ENCODE data around the gene RNF10. TPM values are rescaled to one million over a fixed set of nuclear protein-coding genes. Genes with fewer than 3 reads are reported as not detected.

Gene RNF10
- total and polyA plus RNA-seq, 2 of the 4 experiments (the other 2 are of a cell fraction) = 44.4 to 95.0 TPM

GRCh38 chr12:120597861-120598260, 63.7 kb downstream of the RNF10 start:
- Histone ChIP-seq H3K9me1 (ENCODE audit: insufficient read depth, low read length) (no peaks in the 10 kb centered on the region), H3K4ac (ENCODE audit: low read depth, low read length) (no peak overlapping the region), H3K14ac (replicated peaks; ENCODE audit: low read depth, low read length) (no peak overlapping the region), H4K91ac (ENCODE audit: insufficient read depth, low read depth, low read length) (no peak overlapping the region), H2BK5ac (ENCODE audit: low read depth, low read length, poor library complexity, severe bottlenecking) (no peak overlapping the region), H3K18ac (ENCODE audit: low read depth, low read length) (no peak overlapping the region), H2AK9ac (replicated peaks; ENCODE audit: low read depth, low read length, poor library complexity) (no peak overlapping the region), H4K5ac (ENCODE audit: low read depth, low read length) (no peak overlapping the region), H3K9ac (ENCODE audit: low read depth, low read length) (no peak overlapping the region), H4K20me1 (ENCODE audit: insufficient read depth, low read length) (no peaks in the 10 kb centered on the region), H3K4me2 (ENCODE audit: low read depth, low read length) (no peak overlapping the region), H2BK120ac (ENCODE audit: low read depth, low read length) (no peak overlapping the region), H3K56ac (ENCODE audit: extremely low read depth, insufficient read depth, low read length) (no peak overlapping the region), H3K4me3 (ENCODE audit: insufficient read depth, low read depth, low read length) (no peak overlapping the region), H3K79me1 (ENCODE audit: low read depth in 1 of 2, low read length in 2 of 2) (no peaks in the 10 kb centered on the region), H3K4me1 (ENCODE audit: control insufficient read depth, insufficient read depth, low read length) (no peaks in the 10 kb centered on the region; the same call in 1 of the 2 replicates), H3K9me3 (ENCODE audit: control insufficient read depth, insufficient read depth, low read length) (no peaks in the 10 kb centered on the region), H2BK15ac (ENCODE audit: low read depth, low read length) (no peak overlapping the region), H2AFZ (replicated peaks; ENCODE audit: low read length, poor library complexity) (no peak overlapping the region), H3K27ac (ENCODE audit: insufficient read depth, low read length) (no peak overlapping the region), H2BK20ac (ENCODE audit: low read depth, low read length) (no peak overlapping the region), H3K23ac (ENCODE audit: low read depth, low read length) (no peak overlapping the region), H3K36me3 (ENCODE audit: control insufficient read depth, insufficient read depth, low read length) (no peaks in the 10 kb centered on the region), H4K8ac (ENCODE audit: low read depth in 2 of 2, low read length in 2 of 2) (no peak overlapping the region), H3K27me3 (ENCODE audit: control insufficient read depth, insufficient read depth, low read length) (peaks cover 34% of the 10 kb centered on the region), H2AK5ac (ENCODE audit: low read depth, low read length) (no peak overlapping the region)
- 67% methylated on average over 1 of the region's 3 CpGs; no CpG with 5 or more reads in 1 of the 2 experiments for WGBS, 2 experiments (ENCODE audit: extremely low coverage in 2 of 2, insufficient read length in 1 of 2)
- TF ChIP-seq RAD21 (IDR thresholded peaks at IDR 0.05; ENCODE audit: low read length) (no peak), POLR2A (IDR thresholded peaks at IDR 0.05; ENCODE audit: low read depth, low read length) (no peak), RCOR1 (IDR thresholded peaks at IDR 0.05; ENCODE audit: insufficient replicate concordance, low read length) (no peak), ELK1 (IDR thresholded peaks at IDR 0.05; ENCODE audit: borderline replicate concordance, low read depth, low read length) (no peak), MXI1 (IDR thresholded peaks at IDR 0.05; ENCODE audit: borderline replicate concordance, low read depth, low read length) (no peak), SMC3 (IDR thresholded peaks at IDR 0.05; ENCODE audit: low read depth, low read length) (no peak), MAZ (IDR thresholded peaks at IDR 0.05; ENCODE audit: borderline replicate concordance, low read depth, low read length) (no peak), FOS (IDR thresholded peaks at IDR 0.05; ENCODE audit: low read depth, low read length) (no peak), BHLHE40 (IDR thresholded peaks at IDR 0.05; ENCODE audit: low read depth, low read length) (no peak), CHD1 (IDR thresholded peaks at IDR 0.05; ENCODE audit: low read depth, low read length) (no peak), CTCF (conservative IDR thresholded peaks at IDR 0.05; ENCODE audit: low read depth, low read length) (no peak), CEBPB (IDR thresholded peaks at IDR 0.05; ENCODE audit: low read depth, low read length) (no peak), RFX5 (IDR thresholded peaks at IDR 0.05; ENCODE audit: low read depth, low read length) (no peak), NFE2L2 (IDR thresholded peaks at IDR 0.05; ENCODE audit: low read depth, low read length) (no peak), USF2 (IDR thresholded peaks at IDR 0.05; ENCODE audit: low read depth, low read length) (no peak), MAFK (IDR thresholded peaks at IDR 0.05; ENCODE audit: low read depth, low read length) (no peak)
- no peak for ATAC-seq (ENCODE audit: low read depth)
- no TSS peak for BruUV-seq (replicated peaks)
- ChIA-PET CTCF (no interaction called here), POLR2A (ENCODE audit: unreplicated experiment) (no interaction called here)
- intact Hi-C loops (cut with micrococcal nuclease) = no loop called here
- dilution Hi-C loops (cut with HindIII; ENCODE audit: low sequenced_read_pairs, unreplicated experiment) = no loop called here
- no peak for DNase-seq
- in situ Hi-C loops (cut with MboI; ENCODE audit: low sequenced_read_pairs) = no loop called here

Measured in IMR-90 (cell line).